Glutamatergic neuron (in vitro differentiated cells): ENCODE measurements around the gene JAM2. TPM values are rescaled to one million over a fixed set of nuclear protein-coding genes. Genes with fewer than 3 reads are reported as not detected.
"Not testable (repeated sequence)": the region's sequence is repeated elsewhere in the genome, so short reads cannot be mapped to it uniquely, and the experiment has no call there.

Experiments used
- DNase-seq: peaks from one replicate; pipeline ENCODE4 v3.0.0; 2022
- H3K27ac Mint-ChIP-seq: one replicate; pipeline ENCODE4 v1.8.0; 2020; ENCODE audit warnings: mild to moderate bottlenecking, mixed read lengths, inconsistent platforms; ENCODE audit not compliant: unreplicated experiment
- H3K27me3 Mint-ChIP-seq: one replicate; pipeline ENCODE4 v1.8.0; 2020; ENCODE audit warnings: mild to moderate bottlenecking, moderate library complexity, mixed read lengths, inconsistent platforms; ENCODE audit not compliant: unreplicated experiment
- H3K36me3 Mint-ChIP-seq: one replicate; pipeline ENCODE4 v1.8.0; 2020; ENCODE audit warnings: mild to moderate bottlenecking, mixed read lengths, inconsistent platforms; ENCODE audit not compliant: unreplicated experiment
- H3K4me1 Mint-ChIP-seq: one replicate; pipeline ENCODE4 v1.8.0; 2020; ENCODE audit warnings: mild to moderate bottlenecking, low read depth, mixed read lengths, inconsistent platforms; ENCODE audit not compliant: unreplicated experiment
- H3K4me3 Mint-ChIP-seq: one replicate; pipeline ENCODE4 v1.8.0; 2020; ENCODE audit warnings: mild to moderate bottlenecking, mixed read lengths, inconsistent platforms; ENCODE audit not compliant: unreplicated experiment
- H3K9me3 Mint-ChIP-seq: one replicate; pipeline ENCODE4 v1.8.0; 2020; ENCODE audit warnings: mild to moderate bottlenecking, moderate library complexity, mixed read lengths, inconsistent platforms; ENCODE audit not compliant: unreplicated experiment
- total RNA-seq: library from RNA; stranded (reverse); fragmentation: NEBNext Ultra II Directional; extraction: Animal tissue kit (Norgen Biotek cat#: 25700); gene quantifications from one replicate; pipeline ENCODE4 v1.2.1, GENCODE V29; 2021; ENCODE audit not compliant: unreplicated experiment
- TF ChIP-seq, protein P1 (sequence below): fragments of 200-600 bp; sonication (generic); IDR thresholded peaks from one replicate; pipeline ENCODE4 v1.5.0; 2021; ENCODE audit not compliant: partially characterized antibody, unreplicated experiment

The JAM2 gene
- total RNA-seq, 1 donor from 2014 or later: 4.6 TPM

DNA sequence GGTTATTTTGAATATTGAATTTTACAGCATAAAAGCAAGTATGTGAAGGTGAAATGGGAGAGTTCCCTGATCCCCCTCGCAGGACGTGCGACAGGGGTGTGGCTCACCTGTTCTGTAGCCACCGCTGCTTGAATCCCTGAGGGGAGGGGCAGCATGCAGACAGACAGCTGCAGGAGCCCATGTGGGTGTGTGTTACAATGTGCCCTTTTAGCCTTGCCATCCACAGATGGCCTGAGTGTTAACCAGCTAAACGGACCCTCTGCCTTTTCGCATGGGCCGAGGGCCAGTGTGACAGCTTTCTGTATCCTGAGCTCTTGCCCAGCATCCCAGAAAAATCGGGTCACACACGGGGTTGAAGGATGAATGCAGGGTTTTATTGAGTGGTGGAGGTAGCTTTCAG is 43.3 kb downstream of the JAM2 start:
- Mint-ChIP-seq H3K9me3 (peaks cover 2% of the 10 kb centered on the region), H3K4me1 (no peaks in the 10 kb centered on the region), H3K27ac (no peak overlapping the region), H3K4me3 (no peak overlapping the region), H3K36me3 (no peaks in the 10 kb centered on the region), H3K27me3 (no peaks in the 10 kb centered on the region)
- TF ChIP-seq, protein P1, sequence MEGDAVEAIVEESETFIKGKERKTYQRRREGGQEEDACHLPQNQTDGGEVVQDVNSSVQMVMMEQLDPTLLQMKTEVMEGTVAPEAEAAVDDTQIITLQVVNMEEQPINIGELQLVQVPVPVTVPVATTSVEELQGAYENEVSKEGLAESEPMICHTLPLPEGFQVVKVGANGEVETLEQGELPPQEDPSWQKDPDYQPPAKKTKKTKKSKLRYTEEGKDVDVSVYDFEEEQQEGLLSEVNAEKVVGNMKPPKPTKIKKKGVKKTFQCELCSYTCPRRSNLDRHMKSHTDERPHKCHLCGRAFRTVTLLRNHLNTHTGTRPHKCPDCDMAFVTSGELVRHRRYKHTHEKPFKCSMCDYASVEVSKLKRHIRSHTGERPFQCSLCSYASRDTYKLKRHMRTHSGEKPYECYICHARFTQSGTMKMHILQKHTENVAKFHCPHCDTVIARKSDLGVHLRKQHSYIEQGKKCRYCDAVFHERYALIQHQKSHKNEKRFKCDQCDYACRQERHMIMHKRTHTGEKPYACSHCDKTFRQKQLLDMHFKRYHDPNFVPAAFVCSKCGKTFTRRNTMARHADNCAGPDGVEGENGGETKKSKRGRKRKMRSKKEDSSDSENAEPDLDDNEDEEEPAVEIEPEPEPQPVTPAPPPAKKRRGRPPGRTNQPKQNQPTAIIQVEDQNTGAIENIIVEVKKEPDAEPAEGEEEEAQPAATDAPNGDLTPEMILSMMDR: no peak
- no peak for DNase-seq

DNA sequence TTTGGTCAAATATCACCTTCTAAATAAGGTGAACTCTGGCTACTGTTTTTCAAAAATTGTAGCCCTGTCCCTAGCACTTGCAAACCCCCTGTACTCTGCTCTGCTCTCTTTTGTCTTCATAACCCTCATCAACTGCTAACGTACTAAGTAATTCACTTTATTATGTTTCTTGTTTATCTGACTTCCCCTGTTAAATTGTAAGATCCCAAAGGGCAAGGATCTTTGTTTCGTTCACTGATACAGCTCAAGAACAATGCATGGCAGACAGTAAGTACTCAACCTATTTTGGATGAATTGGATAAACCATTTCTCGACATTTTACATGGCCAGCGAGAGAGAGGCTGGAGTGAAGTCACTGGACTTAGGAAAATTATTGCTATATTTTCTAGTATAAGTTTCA is 48.7 kb downstream of the JAM2 start:
- Mint-ChIP-seq H3K36me3 (no peaks in the 10 kb centered on the region), H3K27ac (no peak overlapping the region)

DNA sequence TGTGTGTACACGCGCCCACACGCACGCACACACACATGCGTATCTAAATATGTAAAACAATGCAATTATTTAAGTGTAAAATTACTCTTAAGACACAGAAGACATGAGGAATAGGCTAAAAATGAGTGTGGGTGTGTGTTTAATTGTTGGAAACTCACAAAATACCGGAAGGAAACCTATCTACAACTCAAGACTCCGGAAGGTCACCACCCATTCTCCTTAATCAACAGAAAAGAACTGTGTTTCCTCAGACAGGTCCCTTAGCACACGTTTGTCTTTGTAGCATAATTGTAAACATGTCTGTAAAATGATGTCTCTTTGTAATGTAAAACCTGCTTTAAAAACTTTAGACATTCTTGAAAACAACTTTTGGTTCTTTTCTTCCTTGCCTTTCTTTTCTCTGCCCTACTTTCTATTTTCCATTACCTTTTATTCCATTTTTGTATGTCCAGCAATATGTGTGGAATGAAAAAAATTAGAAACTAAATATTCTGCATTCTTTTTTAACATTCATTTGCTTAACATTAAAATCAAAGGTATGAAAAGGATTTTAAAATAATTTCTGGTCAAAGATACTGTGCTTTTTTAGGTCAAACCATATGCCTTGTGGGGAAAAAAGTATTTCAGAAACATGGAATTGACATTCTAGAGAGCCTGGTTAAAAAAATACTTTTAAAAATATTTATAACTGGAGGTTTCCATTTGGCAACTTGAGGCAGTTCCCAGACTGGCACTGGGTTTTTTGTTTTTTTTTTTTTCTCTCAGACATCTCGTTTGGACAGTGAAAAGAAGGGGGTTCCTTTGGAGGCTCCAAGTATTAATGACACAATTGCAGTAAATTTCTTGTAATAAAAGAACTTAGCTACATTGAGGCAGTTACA is 49.5 kb downstream of the JAM2 start:
- H3K27me3 Mint-ChIP-seq: no peaks in the 10 kb centered on the region
- TF ChIP-seq, protein P1: no peak
- H3K4me1 Mint-ChIP-seq: no peaks in the 10 kb centered on the region
- no peak overlapping the region for H3K27ac Mint-ChIP-seq
- DNase-seq: no peak
- H3K4me3 Mint-ChIP-seq: no peak overlapping the region
- H3K9me3 Mint-ChIP-seq: peaks cover under 1% of the 10 kb centered on the region
- no peaks in the 10 kb centered on the region for H3K36me3 Mint-ChIP-seq

More for the DNA sequence above, 48.7 kb downstream of the JAM2 start:
- H3K9me3 Mint-ChIP-seq: no peaks in the 10 kb centered on the region
- H3K27me3 Mint-ChIP-seq: no peaks in the 10 kb centered on the region
- TF ChIP-seq, protein P1: no peak
- no peaks in the 10 kb centered on the region for H3K4me1 Mint-ChIP-seq
- no peak for DNase-seq
- no peak overlapping the region for H3K4me3 Mint-ChIP-seq

DNA sequence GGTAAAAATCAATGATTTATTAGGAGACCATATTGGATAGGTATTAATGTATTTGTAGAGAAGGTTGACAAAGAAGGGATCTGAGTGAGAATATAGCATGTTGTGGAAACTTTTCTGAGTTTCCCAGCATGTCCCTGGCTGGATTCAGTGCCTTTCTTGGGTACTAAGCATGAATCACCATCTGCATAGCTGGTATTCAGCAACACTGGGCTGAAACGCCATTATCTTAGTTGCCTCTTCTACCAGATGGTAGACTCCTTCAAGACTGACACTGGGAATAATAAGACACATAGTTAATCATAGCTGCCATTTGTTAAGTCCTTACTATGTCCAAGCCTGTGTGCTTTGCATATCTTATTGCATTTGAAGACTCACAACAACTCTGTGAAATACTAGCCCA is 50.2 kb downstream of the JAM2 start:
- H3K4me3 Mint-ChIP-seq: no peak overlapping the region
- DNase-seq: no peak
- peaks cover 2% of the 10 kb centered on the region for H3K9me3 Mint-ChIP-seq
- no peaks in the 10 kb centered on the region for H3K4me1 Mint-ChIP-seq
- no peak overlapping the region for H3K27ac Mint-ChIP-seq
- no peaks in the 10 kb centered on the region for H3K36me3 Mint-ChIP-seq
- TF ChIP-seq, protein P1: no peak
- no peaks in the 10 kb centered on the region for H3K27me3 Mint-ChIP-seq

DNA sequence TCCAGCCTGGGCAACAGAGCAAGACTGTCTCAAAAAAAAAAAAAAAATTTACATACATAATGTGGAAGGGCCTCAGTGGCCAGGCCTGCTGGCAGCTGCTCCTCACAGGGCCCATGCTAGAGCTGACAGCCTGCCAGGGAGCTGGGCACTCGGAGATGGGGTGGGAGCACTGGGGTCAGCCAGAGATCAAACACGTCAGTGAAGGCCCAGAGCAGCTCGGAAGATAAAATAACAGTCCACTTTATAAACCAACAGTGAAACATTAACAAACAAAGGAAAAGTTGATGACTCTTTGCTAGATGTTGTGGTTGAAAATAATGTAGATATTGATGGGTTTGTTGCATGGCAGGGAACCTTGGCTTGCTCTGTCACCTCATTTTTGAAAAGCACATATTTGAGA is 52.9 kb downstream of the JAM2 start:
- no peaks in the 10 kb centered on the region for H3K4me1 Mint-ChIP-seq
- H3K4me3 Mint-ChIP-seq: no peak overlapping the region

DNA sequence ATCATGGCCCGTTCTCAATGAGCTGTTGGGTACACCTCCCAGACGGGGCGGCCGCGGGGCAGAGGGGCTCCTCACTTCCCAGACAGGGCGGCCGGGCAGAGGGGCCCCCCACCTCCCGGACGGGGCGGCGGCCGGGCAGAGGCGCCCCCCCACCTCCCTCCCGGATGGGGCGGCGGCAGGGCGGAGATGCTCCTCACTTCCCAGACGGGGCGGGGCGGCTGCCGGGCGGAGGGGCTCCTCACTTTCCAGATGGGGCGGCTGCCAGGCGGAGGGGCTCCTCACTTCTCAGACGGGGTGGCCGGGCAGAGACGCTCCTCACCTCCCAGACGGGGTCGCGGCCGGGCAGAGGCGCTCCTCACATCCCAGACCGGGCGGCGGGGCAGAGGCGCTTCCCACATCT is 56.4 kb downstream of the JAM2 start:
- H3K9me3 Mint-ChIP-seq, H3K27me3 Mint-ChIP-seq, H3K4me1 Mint-ChIP-seq, H3K4me3 Mint-ChIP-seq, H3K27ac Mint-ChIP-seq: not testable (repeated sequence)
- H3K36me3 Mint-ChIP-seq: peaks cover 10% of the 10 kb centered on the region
- DNase-seq: peak; percentile 30

More for the DNA sequence above, 52.9 kb downstream of the JAM2 start:
- no peak overlapping the region for H3K27ac Mint-ChIP-seq
- H3K9me3 Mint-ChIP-seq: peaks cover 4% of the 10 kb centered on the region
- TF ChIP-seq, protein P1: no peak
- no peak for DNase-seq
- no peaks in the 10 kb centered on the region for H3K27me3 Mint-ChIP-seq
- peaks cover 9% of the 10 kb centered on the region for H3K36me3 Mint-ChIP-seq
